ENCODE data around the gene PNP.
"Not testable (repeated sequence)": the region's sequence is repeated elsewhere in the genome, so short reads cannot be mapped to it uniquely, and the experiment has no call there.

Gene PNP

DNA sequence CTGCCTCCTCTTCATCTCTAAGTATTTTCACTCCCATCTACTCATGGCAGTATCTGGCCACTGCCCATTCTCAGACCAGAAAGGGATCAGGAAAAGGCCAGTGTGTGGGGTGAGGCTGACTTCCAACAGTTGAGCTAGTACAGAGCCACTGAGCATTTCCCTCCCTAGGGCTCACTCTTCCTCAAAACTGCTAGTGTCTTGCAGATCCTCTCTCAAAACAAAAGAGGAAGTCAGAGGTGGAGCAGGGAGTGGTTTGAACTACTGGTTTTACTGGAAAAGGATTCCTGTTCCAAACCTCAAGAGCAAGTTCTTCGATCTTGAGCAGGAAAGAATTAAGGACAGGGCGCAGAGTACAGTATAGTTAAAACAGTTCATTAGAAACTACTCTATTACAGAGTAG, 24.4 kb downstream of the PNP start:
- no peak for DNase-seq

GRCh38 chr14:20494935-20495766, 25.9 kb downstream of the PNP start:
- DNase-seq, result no peak

- DNase-seq, result no peak
These were observed 29.4 kb downstream of the PNP start for GRCh38 chr14:20498622-20499021.

- no peak for DNase-seq
These were observed 29.9 kb downstream of the PNP start for GRCh38 chr14:20499108-20499507.

GRCh38 chr14:20499881-20500280, 30.7 kb downstream of the PNP start:
- no peak for DNase-seq

- DNase-seq, result no peak
These were observed 32.1 kb downstream of the PNP start for GRCh38 chr14:20501346-20501745.

GRCh38 chr14:20503898-20504297, 34.7 kb downstream of the PNP start:
- no peak for DNase-seq

DNA sequence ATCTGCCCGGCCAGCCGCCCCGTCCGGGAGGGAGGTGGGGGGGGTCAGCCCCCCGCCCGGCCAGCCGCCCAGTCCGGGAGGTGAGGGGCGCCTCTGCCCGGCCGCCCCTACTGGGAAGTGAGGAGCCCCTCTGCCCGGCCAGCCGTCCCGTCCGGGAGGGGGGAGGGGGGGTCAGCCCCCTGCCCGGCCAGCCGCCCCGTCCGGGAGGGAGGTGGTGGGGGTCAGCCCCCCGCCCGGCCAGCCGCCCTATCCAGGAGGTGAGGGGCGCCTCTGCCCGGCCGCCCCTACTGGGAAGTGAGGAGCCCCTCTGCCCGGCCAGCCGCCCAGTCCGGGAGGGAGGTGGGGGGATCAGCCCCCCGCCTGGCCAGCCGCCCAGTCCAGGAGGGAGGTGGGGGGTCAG, 37.1 kb downstream of the PNP start:
- not testable (repeated sequence) for DNase-seq

DNA sequence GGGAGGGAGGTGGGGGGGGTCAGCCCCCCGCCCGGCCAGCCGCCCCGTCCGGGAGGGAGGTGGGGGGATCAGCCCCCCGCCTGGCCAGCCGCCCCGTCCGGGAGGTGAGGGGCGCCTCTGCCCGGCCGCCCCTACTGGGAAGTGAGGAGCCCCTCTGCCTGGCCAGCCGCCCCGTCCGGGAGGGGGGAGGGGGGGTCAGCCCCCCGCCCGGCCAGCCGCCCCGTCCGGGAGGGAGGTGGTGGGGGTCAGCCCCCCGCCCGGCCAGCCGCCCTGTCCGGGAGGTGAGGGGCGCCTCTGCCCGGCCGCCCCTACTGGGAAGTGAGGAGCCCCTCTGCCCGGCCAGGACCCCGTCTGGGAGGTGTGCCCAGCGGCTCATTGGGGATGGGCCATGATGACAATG, 37.5 kb downstream of the PNP start:
- DNase-seq, result not testable (repeated sequence)

- DNase-seq, result not testable (repeated sequence)
These were observed 38.3 kb downstream of the PNP start for GRCh38 chr14:20507537-20507936.

DNA sequence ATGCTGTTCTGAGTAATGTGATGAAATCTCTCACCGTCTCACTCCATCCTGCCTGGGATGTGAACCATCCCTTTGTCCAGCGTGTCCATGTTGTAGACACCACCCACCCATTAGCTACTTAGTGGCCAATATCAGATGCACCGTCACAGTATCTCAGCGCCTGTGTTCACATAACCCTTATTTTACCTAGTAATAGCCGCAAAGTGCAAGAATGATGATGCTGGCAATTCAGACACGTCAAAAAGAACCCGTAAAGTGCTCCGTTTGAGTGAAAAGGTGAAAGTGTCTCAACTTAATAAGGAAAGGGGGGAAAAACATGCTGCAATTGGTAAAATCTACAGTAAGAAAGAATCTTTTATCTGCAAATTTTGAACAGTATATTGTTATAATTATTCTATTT, 39.2 kb downstream of the PNP start:
- no peak for DNase-seq

- DNase-seq, result no peak
These were observed 43.1 kb downstream of the PNP start for GRCh38 chr14:20512177-20512905.

- DNase-seq, result no peak
These were observed 46.6 kb downstream of the PNP start for GRCh38 chr14:20515846-20516245.

GRCh38 chr14:20516921-20517320, 47.7 kb downstream of the PNP start:
- DNase-seq, result no peak

DNA sequence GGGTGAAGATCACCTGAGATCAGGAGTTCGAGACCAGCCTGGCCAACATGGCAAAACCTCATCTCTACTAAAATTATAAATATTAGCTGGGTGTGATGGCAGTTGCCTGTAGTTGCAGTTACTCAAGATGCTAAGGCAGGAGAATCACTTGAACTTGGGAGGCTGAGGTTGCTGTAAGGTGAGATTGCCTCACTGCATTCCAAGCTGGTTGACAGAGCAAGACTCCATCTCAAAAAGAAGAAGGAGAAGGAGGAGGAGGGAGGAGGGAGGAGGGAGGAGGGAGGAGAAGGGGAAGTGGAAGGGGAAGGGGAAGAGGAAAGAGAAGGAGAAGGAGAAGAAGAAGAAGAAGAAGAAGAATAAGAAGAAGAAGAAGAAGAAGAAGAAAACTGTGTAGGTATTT, 53.1 kb downstream of the PNP start:
- DNase-seq, result no peak

DNA sequence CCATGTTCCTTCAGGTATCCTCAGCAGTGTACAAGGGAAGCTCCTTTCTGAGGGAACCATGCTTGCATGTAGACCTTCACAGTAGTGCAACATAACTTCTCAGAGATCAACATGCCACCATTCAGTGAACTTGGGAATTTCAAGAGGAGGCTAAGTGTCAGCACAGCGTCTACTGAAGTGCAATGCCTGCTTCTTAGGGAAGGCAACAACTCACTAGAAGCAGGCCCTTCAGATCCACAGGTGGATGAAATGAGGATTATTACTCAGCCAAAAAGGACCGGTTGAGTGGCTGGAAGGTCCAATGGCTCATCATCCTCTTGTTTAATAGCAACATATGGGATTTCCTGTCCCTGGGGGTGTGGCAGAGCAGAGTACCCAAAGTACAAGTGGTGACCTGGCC, 54.8 kb downstream of the PNP start:
- no peak for DNase-seq

Measured in stimulated activated CD4-positive, alpha-beta T cell treated with anti-CD3 and anti-CD28 coated beads, Interleukin-2, amount 100 ng/mL, for 24 hours (primary cell).